ENCODE data around the gene FSCN2.

Gene FSCN2

GRCh38 chr17:81568416-81568815 lies 40.2 kb downstream of the FSCN2 start:
- H2BK5ac ChIP-seq (ENCODE audit: low read length), result no peak overlapping the region
- no peak overlapping the region for H3K4ac ChIP-seq (ENCODE audit: low read depth, low read length)
- H3K18ac ChIP-seq (ENCODE audit: low read length), result no peak overlapping the region
- H3K9ac ChIP-seq (ENCODE audit: low read length), result no peak overlapping the region
- H3K23ac ChIP-seq (ENCODE audit: low read length), result no peak overlapping the region
- no peak overlapping the region for H3K4me2 ChIP-seq (ENCODE audit: low read length)
- H3K4me3 ChIP-seq (ENCODE audit: low read length), result no peak overlapping the region
- DNase-seq, result no peak
- peaks cover 41% of the 10 kb centered on the region for H3K36me3 ChIP-seq (ENCODE audit: control insufficient read depth, insufficient read depth, low read length)
- no peaks in the 10 kb centered on the region for H3K79me2 ChIP-seq (ENCODE audit: control insufficient read depth, insufficient read depth, low read length)
- H4K8ac ChIP-seq (ENCODE audit: low read depth, low read length), result no peak overlapping the region
- no peaks in the 10 kb centered on the region for H3K79me1 ChIP-seq (ENCODE audit: low read length)
- H4K5ac ChIP-seq (ENCODE audit: low read length), result no peak overlapping the region
- no peak overlapping the region for H2BK15ac ChIP-seq (replicated peaks; ENCODE audit: low read depth)
- no peaks in the 10 kb centered on the region for H3K27me3 ChIP-seq (ENCODE audit: insufficient read depth, low read length, poor library complexity)
- no peak overlapping the region for H3K56ac ChIP-seq (ENCODE audit: low read length)
- no peak overlapping the region for H2BK120ac ChIP-seq (ENCODE audit: low read depth, low read length)
- no CpG with 5 or more reads among the region's 10 CpGs for WGBS (ENCODE audit: extremely low coverage, insufficient coverage, low lambda C conversion rate)
- no peaks in the 10 kb centered on the region for H3K4me1 ChIP-seq (ENCODE audit: control insufficient read depth, low read depth, low read length)
- H3K27ac ChIP-seq (ENCODE audit: low read depth, low read length), result no peak overlapping the region
- no peak overlapping the region for H2AK5ac ChIP-seq (ENCODE audit: low read length)

- H3K4me2 ChIP-seq (ENCODE audit: low read length), result no peak overlapping the region
- H3K9ac ChIP-seq (ENCODE audit: low read length), result no peak overlapping the region
- H3K56ac ChIP-seq (ENCODE audit: low read length), result no peak overlapping the region
- DNase-seq, result no peak
- H3K4me3 ChIP-seq (ENCODE audit: low read length), result no peak overlapping the region
- H3K4ac ChIP-seq (ENCODE audit: low read depth, low read length), result no peak overlapping the region
- H3K18ac ChIP-seq (ENCODE audit: low read length), result no peak overlapping the region
- no peak overlapping the region for H4K8ac ChIP-seq (ENCODE audit: low read depth, low read length)
- no peaks in the 10 kb centered on the region for H3K79me2 ChIP-seq (ENCODE audit: control insufficient read depth, insufficient read depth, low read length)
- no peak overlapping the region for H3K27ac ChIP-seq (ENCODE audit: low read depth, low read length)
- H4K5ac ChIP-seq (ENCODE audit: low read length), result no peak overlapping the region
- no peak overlapping the region for H3K23ac ChIP-seq (ENCODE audit: low read length)
- no peak overlapping the region for H2BK120ac ChIP-seq (ENCODE audit: low read depth, low read length)
- no CpG with 5 or more reads among the region's 18 CpGs for WGBS (ENCODE audit: extremely low coverage, insufficient coverage, low lambda C conversion rate)
- H2BK5ac ChIP-seq (ENCODE audit: low read length), result no peak overlapping the region
- H3K4me1 ChIP-seq (ENCODE audit: control insufficient read depth, low read depth, low read length), result no peaks in the 10 kb centered on the region
- no peak overlapping the region for H2BK15ac ChIP-seq (replicated peaks; ENCODE audit: low read depth)
- no peaks in the 10 kb centered on the region for H3K27me3 ChIP-seq (ENCODE audit: insufficient read depth, low read length, poor library complexity)
- peaks cover 38% of the 10 kb centered on the region for H3K36me3 ChIP-seq (ENCODE audit: control insufficient read depth, insufficient read depth, low read length)
- H3K79me1 ChIP-seq (ENCODE audit: low read length), result no peaks in the 10 kb centered on the region
- H2AK5ac ChIP-seq (ENCODE audit: low read length), result no peak overlapping the region
Observed at GRCh38 chr17:81569986-81570514, 41.9 kb downstream of the FSCN2 start.

GRCh38 chr17:81570964-81571363 lies 42.8 kb downstream of the FSCN2 start:
- Histone ChIP-seq H3K4me2 (ENCODE audit: low read length) (no peak overlapping the region), H3K56ac (ENCODE audit: low read length) (no peak overlapping the region), H3K36me3 (ENCODE audit: control insufficient read depth, insufficient read depth, low read length) (peaks cover 37% of the 10 kb centered on the region), H3K79me2 (ENCODE audit: control insufficient read depth, insufficient read depth, low read length) (no peaks in the 10 kb centered on the region), H4K5ac (ENCODE audit: low read length) (no peak overlapping the region), H2BK120ac (ENCODE audit: low read depth, low read length) (no peak overlapping the region), H3K4me1 (ENCODE audit: control insufficient read depth, low read depth, low read length) (no peaks in the 10 kb centered on the region), H3K23ac (ENCODE audit: low read length) (no peak overlapping the region), H3K79me1 (ENCODE audit: low read length) (no peaks in the 10 kb centered on the region), H3K27ac (ENCODE audit: low read depth, low read length) (no peak overlapping the region), H3K18ac (ENCODE audit: low read length) (no peak overlapping the region), H2AK5ac (ENCODE audit: low read length) (no peak overlapping the region), H2BK15ac (replicated peaks; ENCODE audit: low read depth) (no peak overlapping the region), H4K8ac (ENCODE audit: low read depth, low read length) (no peak overlapping the region), H3K27me3 (ENCODE audit: insufficient read depth, low read length, poor library complexity) (no peaks in the 10 kb centered on the region), H3K4me3 (ENCODE audit: low read length) (no peak overlapping the region), H2BK5ac (ENCODE audit: low read length) (no peak overlapping the region), H3K9ac (ENCODE audit: low read length) (no peak overlapping the region), H3K4ac (ENCODE audit: low read depth, low read length) (no peak overlapping the region)
- DNase-seq, result no peak
- whole genome bisulfite sequencing (ENCODE audit: extremely low coverage, insufficient coverage, low lambda C conversion rate), result no CpG with 5 or more reads among the region's 11 CpGs

GRCh38 chr17:81572563-81573168 lies 44.5 kb downstream of the FSCN2 start:
- Histone ChIP-seq H3K4me3 (ENCODE audit: low read length) (no peak overlapping the region), H4K5ac (ENCODE audit: low read length) (no peak overlapping the region), H3K27me3 (ENCODE audit: insufficient read depth, low read length, poor library complexity) (no peaks in the 10 kb centered on the region), H3K56ac (ENCODE audit: low read length) (no peak overlapping the region), H3K79me1 (ENCODE audit: low read length) (no peaks in the 10 kb centered on the region), H2AK5ac (ENCODE audit: low read length) (no peak overlapping the region), H3K23ac (ENCODE audit: low read length) (no peak overlapping the region), H2BK5ac (ENCODE audit: low read length) (no peak overlapping the region), H2BK15ac (replicated peaks; ENCODE audit: low read depth) (no peak overlapping the region), H3K27ac (ENCODE audit: low read depth, low read length) (no peak overlapping the region), H3K4me1 (ENCODE audit: control insufficient read depth, low read depth, low read length) (no peaks in the 10 kb centered on the region), H3K4ac (ENCODE audit: low read depth, low read length) (no peak overlapping the region), H3K79me2 (ENCODE audit: control insufficient read depth, insufficient read depth, low read length) (no peaks in the 10 kb centered on the region), H2BK120ac (ENCODE audit: low read depth, low read length) (no peak overlapping the region), H4K8ac (ENCODE audit: low read depth, low read length) (no peak overlapping the region), H3K9ac (ENCODE audit: low read length) (no peak overlapping the region), H3K18ac (ENCODE audit: low read length) (no peak overlapping the region), H3K36me3 (ENCODE audit: control insufficient read depth, insufficient read depth, low read length) (peaks cover 29% of the 10 kb centered on the region), H3K4me2 (ENCODE audit: low read length) (no peak overlapping the region)
- no CpG with 5 or more reads among the region's 12 CpGs for WGBS (ENCODE audit: extremely low coverage, insufficient coverage, low lambda C conversion rate)
- no peak for DNase-seq

- Histone ChIP-seq H3K27me3 (ENCODE audit: insufficient read depth, low read length, poor library complexity) (no peaks in the 10 kb centered on the region), H3K56ac (ENCODE audit: low read length) (no peak overlapping the region), H3K4ac (ENCODE audit: low read depth, low read length) (no peak overlapping the region), H3K4me3 (ENCODE audit: low read length) (no peak overlapping the region), H3K23ac (ENCODE audit: low read length) (no peak overlapping the region), H3K4me1 (ENCODE audit: control insufficient read depth, low read depth, low read length) (no peaks in the 10 kb centered on the region), H2BK5ac (ENCODE audit: low read length) (no peak overlapping the region), H3K4me2 (ENCODE audit: low read length) (no peak overlapping the region), H3K79me1 (ENCODE audit: low read length) (no peaks in the 10 kb centered on the region), H2AK5ac (ENCODE audit: low read length) (no peak overlapping the region), H2BK120ac (ENCODE audit: low read depth, low read length) (no peak overlapping the region), H3K27ac (ENCODE audit: low read depth, low read length) (no peak overlapping the region), H3K36me3 (ENCODE audit: control insufficient read depth, insufficient read depth, low read length) (peaks cover 24% of the 10 kb centered on the region), H3K79me2 (ENCODE audit: control insufficient read depth, insufficient read depth, low read length) (no peaks in the 10 kb centered on the region), H4K5ac (ENCODE audit: low read length) (no peak overlapping the region), H4K8ac (ENCODE audit: low read depth, low read length) (no peak overlapping the region), H3K18ac (ENCODE audit: low read length) (no peak overlapping the region), H2BK15ac (replicated peaks; ENCODE audit: low read depth) (no peak overlapping the region), H3K9ac (ENCODE audit: low read length) (no peak overlapping the region)
- WGBS (ENCODE audit: extremely low coverage, insufficient coverage, low lambda C conversion rate), result no CpG with 5 or more reads among the region's 17 CpGs
- DNase-seq, result no peak
Observed at GRCh38 chr17:81573794-81574642, 45.8 kb downstream of the FSCN2 start.
